ENCODE results near the gene GCLC. TPM values are rescaled to one million over a fixed set of nuclear protein-coding genes. Genes with fewer than 3 reads are reported as not detected.

GCLC gene
- total RNA-seq, result 24.1 and 25.5 TPM in 2 replicates

GRCh38 chr6:53544470-53545308, at the start of gene GCLC:
TSS of gene GCLC (minus strand) at chr6:53545101. CDS start at chr6:53544645, 456 bp downstream.

Other genes with a start within 250 kb of the GCLC start
- 125 and 153 TPM in 2 replicates for gene ELOVL5, start 196.2 kb downstream of the GCLC start, total RNA-seq
- under 0.01 TPM in 2 replicates for gene KLHL31, start 120.7 kb upstream of the GCLC start, total RNA-seq
- gene LRRC1, start 249.9 kb upstream of the GCLC start, total RNA-seq, result 14.0 and 14.6 TPM in 2 replicates